Liver (tissue), 9 donors: ENCODE measurements around the gene PDCD2L. TPM values are rescaled to one million over a fixed set of nuclear protein-coding genes. Genes with fewer than 3 reads are reported as not detected.
A peak's percentile ranks its signal among the peaks of the same experiment; 100 is the strongest.

ENCODE experiments used
- DNase-seq: peaks from one replicate; pipeline ENCODE4 v3.0.0-alpha.2; 2017; ENCODE audit warnings: low spot score
- H3K27ac ChIP-seq, 2 donors: one replicate each; pipeline ENCODE4 v1.7.0; 2013; ENCODE audit warnings: inconsistent platforms in 2 of 2, low read length in 2 of 2, control low read depth in 1 of 2, low read depth in 1 of 2, mild to moderate bottlenecking in 1 of 2
- H3K27me3 ChIP-seq, 4 donors: one replicate each; pipeline versions ENCODE4 v1.6.1 to v1.7.0; 2013; ENCODE audit warnings: low read length in 3 of 4, inconsistent platforms in 1 of 4, mild to moderate bottlenecking in 1 of 4, moderate library complexity in 1 of 4; ENCODE audit not compliant: control insufficient read depth in 4 of 4, insufficient read depth in 4 of 4
- H3K36me3 ChIP-seq, 4 donors: one replicate each; pipeline versions ENCODE4 v1.6.1 to v1.7.0; 2013; ENCODE audit warnings: low read length in 3 of 4, mild to moderate bottlenecking in 3 of 4, low read depth in 1 of 4, moderate library complexity in 1 of 4; ENCODE audit not compliant: control insufficient read depth in 4 of 4, insufficient read depth in 3 of 4
- H3K4me1 ChIP-seq, 4 donors: one replicate each; pipeline versions ENCODE4 v1.6.1 to v1.7.0; 2013; ENCODE audit warnings: low read length in 3 of 4, mild to moderate bottlenecking in 3 of 4, moderate library complexity in 1 of 4; ENCODE audit not compliant: control insufficient read depth in 4 of 4, insufficient read depth in 4 of 4
- H3K4me3 ChIP-seq, 3 donors: one replicate each; pipeline versions ENCODE4 v1.6.1 to v1.7.0; 2013; ENCODE audit warnings: low read length in 3 of 3, control low read depth in 1 of 3, low read depth in 1 of 3, mild to moderate bottlenecking in 1 of 3
- H3K9ac ChIP-seq, 2 donors: one replicate each; pipeline ENCODE4 v1.7.0; 2013; ENCODE audit warnings: low read length in 2 of 2, mild to moderate bottlenecking in 2 of 2, moderate library complexity in 2 of 2, control low read depth in 1 of 2, low read depth in 1 of 2
- H3K9me3 ChIP-seq, 4 donors: one replicate each; pipeline versions ENCODE4 v1.6.1 to v1.7.0; 2013; ENCODE audit warnings: low read length in 3 of 4; ENCODE audit not compliant: control insufficient read depth in 4 of 4
- CTCF ChIP-seq: fragments of 150-350 bp; IDR thresholded peaks from 2 replicates; pipeline ENCODE4 v1.5.1; 2017; ENCODE audit warnings: improper control_type of control experiment, low read depth, low read length; ENCODE audit not compliant: missing input control
- EGR1 ChIP-seq, 2 donors: IDR thresholded peaks; 2 replicates each; pipeline ENCODE4 v1.6.1; 2016 to 2018; ENCODE audit warnings: antibody characterized with exemption in 2 of 2, low read depth in 2 of 2
- FOXA1 ChIP-seq: IDR thresholded peaks from 2 replicates; pipeline ENCODE4 v1.6.1; 2016; ENCODE audit warnings: antibody characterized with exemption
- FOXA2 ChIP-seq: IDR thresholded peaks from 2 replicates; pipeline ENCODE4 v1.6.1; 2016; ENCODE audit warnings: antibody characterized with exemption
- HNF4A ChIP-seq, 2 donors: conservative IDR thresholded peaks; 2 replicates each; pipeline ENCODE4 v1.6.1; 2016; ENCODE audit warnings: antibody characterized with exemption in 2 of 2, mild to moderate bottlenecking in 2 of 2
- HNF4G ChIP-seq: IDR thresholded peaks from 2 replicates; pipeline ENCODE4 v1.6.1; 2016; ENCODE audit warnings: antibody characterized with exemption
- JUND ChIP-seq, 2 donors: IDR thresholded peaks; 2 replicates each; pipeline ENCODE4 v1.6.1; 2016; ENCODE audit warnings: antibody characterized with exemption in 2 of 2
- MAX ChIP-seq: IDR thresholded peaks from 2 replicates; pipeline ENCODE4 v1.6.1; 2016; ENCODE audit warnings: antibody characterized with exemption
- RAD21 ChIP-seq, 2 donors: IDR thresholded peaks; 2 replicates each; pipeline ENCODE4 v1.6.1; 2016; ENCODE audit warnings: antibody characterized with exemption in 2 of 2, mild to moderate bottlenecking in 2 of 2
- RXRA ChIP-seq, 2 donors: IDR thresholded peaks; 2 replicates each; pipeline ENCODE4 v1.6.1; 2017 to 2018; ENCODE audit warnings: antibody characterized with exemption in 2 of 2, mild to moderate bottlenecking in 1 of 2
- SP1 ChIP-seq: IDR thresholded peaks from 2 replicates; pipeline ENCODE4 v1.6.1; 2018; ENCODE audit warnings: antibody characterized with exemption, mild to moderate bottlenecking
- TAF1 ChIP-seq: conservative IDR thresholded peaks from 2 replicates; pipeline ENCODE4 v1.6.1; 2016; ENCODE audit warnings: antibody characterized with exemption, mild to moderate bottlenecking
- YY1 ChIP-seq: IDR thresholded peaks from 2 replicates; pipeline ENCODE4 v1.6.1; 2016; ENCODE audit warnings: antibody characterized with exemption, mild to moderate bottlenecking
- WGBS: extraction: QIAGEN DNeasy Blood & Tissue Kit; methylation state at CpG from one replicate; pipeline ENCODE4 v1.1.7; 2013; 5-methylcytosine and 5-hydroxymethylcytosine counted together
- polyA plus RNA-seq, 2 donors: library from polyadenylated mRNA; stranded (reverse) in 1 of 2; unstranded in 1 of 2; fragments of 200-250 nt in 1 of 2; fragments of >200 nt in 1 of 2; fragmentation: Nextera tagmentation in 1 of 2; extraction: Ambion mirVana in 1 of 2; gene quantifications; one replicate each; pipeline versions ENCODE4 v1.2.1 to v1.2.3, GENCODE V29; 2013 to 2015
- total RNA-seq, 2 donors: library from RNA; depleted of rRNA; stranded (reverse); fragments of >200 nt; gene quantifications; one replicate each; pipeline ENCODE4 v1.2.3, GENCODE V29; 2014
- TF ChIP-seq, protein P1 (sequence below): IDR thresholded peaks from 2 replicates; pipeline ENCODE4 v1.6.1; 2016; ENCODE audit warnings: antibody characterized with exemption, mild to moderate bottlenecking
- donor health status: healthy.
- donor health status: healthy.
- donor health status: healthy.
- donor health status: healthy.
- donor health status: healthy.

PDCD2L gene
- total and polyA plus RNA-seq, 4 donors, result 3.8 to 7.6 (median 5.1) TPM

DNA sequence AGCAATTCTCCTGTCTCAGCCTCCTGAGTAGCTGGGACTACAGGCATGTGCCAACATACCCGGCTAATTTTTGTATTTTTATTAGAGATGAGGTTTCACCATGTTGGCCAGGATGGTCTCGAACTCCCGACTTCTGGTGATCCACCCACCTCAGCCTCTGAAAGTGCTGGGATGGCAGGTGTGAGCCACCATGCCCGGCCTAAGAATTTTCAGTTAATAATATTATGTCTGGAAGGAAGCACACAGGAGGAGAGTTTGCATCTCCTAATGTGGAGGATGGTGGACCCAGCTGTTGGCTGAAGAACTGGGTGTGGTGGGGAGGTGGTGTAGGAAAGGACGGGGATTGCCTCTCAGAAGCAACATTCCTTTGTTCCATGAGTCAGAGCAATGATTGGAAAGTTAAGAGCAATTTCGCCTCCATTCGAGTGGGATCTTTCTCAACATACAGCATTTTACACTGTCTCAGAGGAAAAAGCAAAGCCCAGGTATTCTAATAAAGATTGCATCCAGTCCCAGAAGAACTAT lies 11.9 kb downstream of the PDCD2L start (continued):
- TF ChIP-seq CTCF, result no peak
- TF ChIP-seq TAF1, result no peak
- no peak for TF ChIP-seq EGR1 (IDR thresholded peaks at IDR 0.05; ENCODE audit: low read depth in 2 of 2)
- no peak for TF ChIP-seq RAD21 (IDR thresholded peaks at IDR 0.05)
- no peak for TF ChIP-seq JUND (IDR thresholded peaks at IDR 0.05)
- no peak for TF ChIP-seq YY1
- TF ChIP-seq SP1, result no peak
- no peak for TF ChIP-seq RXRA (IDR thresholded peaks at IDR 0.05)
- no peak for TF ChIP-seq FOXA2

GRCh38 chr19:34418300-34418699 lies 14.1 kb downstream of the PDCD2L start:
- TF ChIP-seq FOXA1 (no peak), FOXA2 (no peak), RXRA (IDR thresholded peaks at IDR 0.05) (no peak)
- TF ChIP-seq, protein P1, sequence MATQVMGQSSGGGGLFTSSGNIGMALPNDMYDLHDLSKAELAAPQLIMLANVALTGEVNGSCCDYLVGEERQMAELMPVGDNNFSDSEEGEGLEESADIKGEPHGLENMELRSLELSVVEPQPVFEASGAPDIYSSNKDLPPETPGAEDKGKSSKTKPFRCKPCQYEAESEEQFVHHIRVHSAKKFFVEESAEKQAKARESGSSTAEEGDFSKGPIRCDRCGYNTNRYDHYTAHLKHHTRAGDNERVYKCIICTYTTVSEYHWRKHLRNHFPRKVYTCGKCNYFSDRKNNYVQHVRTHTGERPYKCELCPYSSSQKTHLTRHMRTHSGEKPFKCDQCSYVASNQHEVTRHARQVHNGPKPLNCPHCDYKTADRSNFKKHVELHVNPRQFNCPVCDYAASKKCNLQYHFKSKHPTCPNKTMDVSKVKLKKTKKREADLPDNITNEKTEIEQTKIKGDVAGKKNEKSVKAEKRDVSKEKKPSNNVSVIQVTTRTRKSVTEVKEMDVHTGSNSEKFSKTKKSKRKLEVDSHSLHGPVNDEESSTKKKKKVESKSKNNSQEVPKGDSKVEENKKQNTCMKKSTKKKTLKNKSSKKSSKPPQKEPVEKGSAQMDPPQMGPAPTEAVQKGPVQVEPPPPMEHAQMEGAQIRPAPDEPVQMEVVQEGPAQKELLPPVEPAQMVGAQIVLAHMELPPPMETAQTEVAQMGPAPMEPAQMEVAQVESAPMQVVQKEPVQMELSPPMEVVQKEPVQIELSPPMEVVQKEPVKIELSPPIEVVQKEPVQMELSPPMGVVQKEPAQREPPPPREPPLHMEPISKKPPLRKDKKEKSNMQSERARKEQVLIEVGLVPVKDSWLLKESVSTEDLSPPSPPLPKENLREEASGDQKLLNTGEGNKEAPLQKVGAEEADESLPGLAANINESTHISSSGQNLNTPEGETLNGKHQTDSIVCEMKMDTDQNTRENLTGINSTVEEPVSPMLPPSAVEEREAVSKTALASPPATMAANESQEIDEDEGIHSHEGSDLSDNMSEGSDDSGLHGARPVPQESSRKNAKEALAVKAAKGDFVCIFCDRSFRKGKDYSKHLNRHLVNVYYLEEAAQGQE, result no peak
- Histone ChIP-seq H3K27me3 (no peaks in the 10 kb centered on the region), H3K4me3 (no peak overlapping the region), H3K9ac (no peak overlapping the region), H3K4me1 (no peaks in the 10 kb centered on the region), H3K9me3 (no peaks in the 10 kb centered on the region), H3K27ac (no peak overlapping the region), H3K36me3 (peaks cover 0 to 17% (median 5%) of the 10 kb centered on the region in 4 donors)
- no peak for DNase-seq
- WGBS, result 98% methylated on average over 4 of the region's 4 CpGs

DNA sequence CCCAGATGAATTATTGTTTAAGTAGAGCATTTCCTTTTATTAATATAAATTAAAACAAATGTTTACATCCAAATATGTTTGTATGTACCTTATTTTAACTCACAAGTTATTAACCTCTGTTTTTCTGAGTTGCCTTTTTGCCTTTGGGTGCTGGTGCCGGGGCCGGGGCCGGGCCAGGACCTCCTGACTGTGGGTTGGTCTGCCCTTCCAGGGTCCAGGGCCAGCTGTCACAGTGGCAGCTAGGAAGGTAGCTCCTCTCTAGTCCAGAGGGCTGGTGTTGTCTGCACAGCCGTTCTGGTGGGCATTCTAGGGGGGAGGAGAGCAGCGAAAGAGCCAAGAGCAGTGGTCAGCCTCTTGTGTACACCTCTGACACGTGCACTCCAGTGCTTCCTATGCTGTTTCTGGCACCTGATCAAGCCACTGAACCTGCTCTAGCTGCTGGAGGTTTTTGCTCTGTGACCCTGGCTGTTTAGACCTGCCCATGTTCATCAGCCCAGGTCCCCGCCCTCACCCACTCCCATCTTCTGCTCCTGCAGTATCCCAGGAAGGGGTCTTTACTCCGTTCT lies 22.0 kb downstream of the PDCD2L start:
- H3K9me3 ChIP-seq, result no peaks in the 10 kb centered on the region
- H3K4me1 ChIP-seq, result peaks cover 3 to 22% (median 17%) of the 10 kb centered on the region in 4 donors
- no peaks in the 10 kb centered on the region for H3K27me3 ChIP-seq
- 77% methylated on average over 8 of the region's 8 CpGs for WGBS
- no peak overlapping the region for H3K9ac ChIP-seq
- no peak overlapping the region for H3K4me3 ChIP-seq
- no peak for TF ChIP-seq MAX
- no peak for TF ChIP-seq HNF4G
- TF ChIP-seq RXRA (IDR thresholded peaks at IDR 0.05), result peak in 1 of 2 donors; percentile 6
- no peak for TF ChIP-seq EGR1 (IDR thresholded peaks at IDR 0.05; ENCODE audit: low read depth in 2 of 2)
- TF ChIP-seq HNF4A (conservative IDR thresholded peaks at IDR 0.05), result no peak
- TF ChIP-seq, protein P1, result no peak
- no peaks in the 10 kb centered on the region for H3K36me3 ChIP-seq
- no peak overlapping the region for H3K27ac ChIP-seq
- DNase-seq, result peak; percentile 50
